GM19438 (cell line): ENCODE data around the gene CLPTM1L.
"Not testable (repeated sequence)": the region's sequence is repeated elsewhere in the genome, so short reads cannot be mapped to it uniquely, and the experiment has no call there.

Experiments used
- ATAC-seq: cut with Tn5 transposase; IDR thresholded peaks from one replicate; pipeline ENCODE4 v1.9.1; 2021; ENCODE audit warnings: low read depth; ENCODE audit not compliant: unreplicated experiment

CLPTM1L gene

DNA sequence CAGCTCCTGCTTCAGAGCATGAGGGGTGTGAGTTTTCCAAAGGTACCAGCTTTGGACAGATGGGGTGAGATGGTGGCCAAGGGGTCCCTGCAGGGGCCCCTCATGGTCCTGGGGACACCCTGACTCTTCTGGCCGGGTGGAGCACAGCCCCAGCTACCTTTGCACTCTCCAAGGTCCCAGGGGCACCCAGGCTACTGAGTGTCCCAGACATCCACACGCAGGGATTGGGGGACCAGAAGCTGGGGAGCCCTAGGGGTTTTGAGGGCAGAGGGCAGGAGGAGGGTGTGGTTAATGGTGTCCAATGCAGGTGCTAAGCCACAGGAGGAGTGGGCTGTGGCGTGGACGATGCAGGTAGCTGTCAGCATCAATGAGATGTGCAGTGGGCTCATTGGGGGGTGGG lies 16.0 kb upstream of the CLPTM1L start:
- ATAC-seq = no peak

DNA sequence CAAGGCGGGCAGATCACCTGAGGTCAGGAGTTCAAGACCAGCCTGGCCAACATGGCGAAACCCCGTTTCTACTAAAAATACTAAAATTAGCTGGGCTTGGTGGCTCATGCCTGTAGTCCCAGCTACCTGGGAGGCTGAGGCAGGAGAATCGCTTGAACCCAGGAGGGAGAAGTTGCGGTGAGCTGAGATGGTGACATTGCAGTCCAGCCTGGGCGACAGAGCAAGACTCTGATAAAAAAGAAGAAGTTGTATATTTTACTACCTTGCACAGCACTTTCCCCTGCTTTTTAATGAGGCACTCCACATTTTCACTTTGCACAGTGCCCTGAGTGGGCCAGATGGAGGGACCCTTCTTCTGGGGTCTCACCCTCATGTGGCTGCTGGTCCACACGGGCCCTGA lies 15.5 kb upstream of the CLPTM1L start:
- not testable (repeated sequence) for ATAC-seq

DNA sequence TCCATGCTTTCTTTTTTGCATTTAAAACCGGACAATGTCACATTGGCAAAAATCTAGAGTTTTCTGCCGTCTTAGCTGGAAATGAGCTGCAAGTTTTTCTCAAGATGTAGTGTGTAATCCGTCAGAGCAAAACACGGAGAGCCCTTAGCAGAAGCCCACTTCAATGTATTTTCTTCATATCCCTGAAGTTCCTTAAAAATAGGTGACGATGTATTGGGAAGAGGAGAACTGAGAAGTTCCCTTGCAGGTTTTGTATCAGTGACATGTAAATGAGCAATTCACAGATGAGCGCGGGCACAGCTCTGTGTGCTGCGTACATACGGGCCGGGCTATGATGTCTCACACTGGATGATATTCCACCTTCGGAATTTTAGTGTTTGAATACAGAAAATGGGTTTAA lies 14.8 kb upstream of the CLPTM1L start:
- no peak for ATAC-seq

DNA sequence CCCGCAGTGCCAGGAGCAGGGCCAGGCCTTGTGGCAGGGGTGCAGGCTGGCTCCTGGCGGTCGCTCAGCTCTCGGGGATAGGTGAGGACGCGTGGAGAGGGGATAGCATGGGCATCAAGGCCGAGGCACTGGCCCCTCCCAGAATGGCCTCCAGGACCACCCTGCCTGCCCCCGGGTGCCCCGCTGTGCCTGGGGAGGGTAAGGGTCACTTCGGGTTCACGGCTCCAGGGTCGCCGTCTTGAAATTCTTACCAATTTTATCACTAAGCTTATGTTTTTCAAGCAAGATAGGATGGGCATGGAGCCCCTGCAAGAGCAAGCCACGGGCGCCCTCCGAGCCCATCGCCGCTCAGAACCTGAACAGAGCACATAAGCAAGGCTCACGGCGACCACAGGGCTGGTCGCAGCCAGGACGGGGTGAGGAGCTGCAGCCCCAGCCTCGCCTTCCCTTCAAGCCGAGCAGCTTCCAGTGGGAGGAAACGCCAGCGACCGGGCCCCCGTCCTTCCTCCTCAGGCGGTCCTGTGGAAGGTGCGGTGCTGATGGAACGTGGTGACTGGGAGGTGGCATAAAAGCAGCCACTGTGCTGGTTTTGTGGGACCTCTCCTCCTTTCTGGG lies 14.2 kb upstream of the CLPTM1L start:
- no peak for ATAC-seq

DNA sequence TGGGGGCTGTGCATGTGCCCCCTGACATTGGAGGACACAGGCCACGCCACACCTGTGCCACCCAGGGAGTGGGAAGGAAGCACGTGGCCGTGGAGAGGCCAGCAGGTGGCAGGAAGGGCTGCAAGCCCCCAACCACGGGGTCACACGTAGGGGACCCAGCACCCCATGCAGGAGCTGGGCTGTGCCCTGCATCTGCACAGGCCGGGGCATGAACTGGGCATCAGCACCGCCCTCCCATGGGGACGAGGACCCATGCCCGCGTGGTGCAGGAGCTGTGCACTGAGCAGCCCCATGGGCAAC lies 13.8 kb upstream of the CLPTM1L start:
- ATAC-seq = no peak

DNA sequence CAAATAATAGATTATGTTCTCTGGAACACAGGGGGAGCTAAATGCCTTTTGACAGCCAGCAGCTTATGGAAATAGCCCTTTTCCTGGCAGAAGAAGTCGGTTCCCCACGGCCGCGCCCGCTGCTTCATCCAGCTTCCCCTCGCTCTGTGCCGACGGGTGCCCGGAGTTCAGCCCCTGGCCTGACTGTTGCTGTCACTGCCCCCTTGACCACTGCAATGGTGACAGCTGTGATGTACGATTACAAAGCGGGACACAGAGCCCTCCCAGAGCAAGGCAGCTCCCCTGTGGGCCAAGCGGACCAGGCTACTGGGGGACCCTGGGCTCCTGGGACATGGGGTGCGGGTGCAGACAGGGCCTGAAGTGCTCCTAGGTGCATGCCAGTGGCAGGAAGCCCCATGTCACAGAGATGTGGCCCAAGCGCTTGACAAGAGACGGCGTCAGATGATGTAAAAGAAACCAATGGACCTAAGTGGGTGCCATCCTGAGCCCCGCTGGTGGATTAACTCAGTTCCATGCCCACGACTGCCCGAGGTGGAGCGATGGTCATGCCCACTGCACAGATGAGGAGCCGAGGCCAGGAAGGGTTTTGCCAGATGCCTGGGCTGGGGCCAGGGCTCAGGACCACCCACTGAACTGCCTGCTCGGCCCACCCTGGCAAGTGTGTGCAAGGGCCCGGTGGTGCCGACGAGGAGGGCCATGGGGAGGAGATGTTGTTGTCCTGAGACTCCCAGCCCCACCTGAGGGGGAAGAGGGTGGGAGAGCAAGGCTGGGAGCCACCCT lies 13.2 kb upstream of the CLPTM1L start:
- ATAC-seq = no peak

DNA sequence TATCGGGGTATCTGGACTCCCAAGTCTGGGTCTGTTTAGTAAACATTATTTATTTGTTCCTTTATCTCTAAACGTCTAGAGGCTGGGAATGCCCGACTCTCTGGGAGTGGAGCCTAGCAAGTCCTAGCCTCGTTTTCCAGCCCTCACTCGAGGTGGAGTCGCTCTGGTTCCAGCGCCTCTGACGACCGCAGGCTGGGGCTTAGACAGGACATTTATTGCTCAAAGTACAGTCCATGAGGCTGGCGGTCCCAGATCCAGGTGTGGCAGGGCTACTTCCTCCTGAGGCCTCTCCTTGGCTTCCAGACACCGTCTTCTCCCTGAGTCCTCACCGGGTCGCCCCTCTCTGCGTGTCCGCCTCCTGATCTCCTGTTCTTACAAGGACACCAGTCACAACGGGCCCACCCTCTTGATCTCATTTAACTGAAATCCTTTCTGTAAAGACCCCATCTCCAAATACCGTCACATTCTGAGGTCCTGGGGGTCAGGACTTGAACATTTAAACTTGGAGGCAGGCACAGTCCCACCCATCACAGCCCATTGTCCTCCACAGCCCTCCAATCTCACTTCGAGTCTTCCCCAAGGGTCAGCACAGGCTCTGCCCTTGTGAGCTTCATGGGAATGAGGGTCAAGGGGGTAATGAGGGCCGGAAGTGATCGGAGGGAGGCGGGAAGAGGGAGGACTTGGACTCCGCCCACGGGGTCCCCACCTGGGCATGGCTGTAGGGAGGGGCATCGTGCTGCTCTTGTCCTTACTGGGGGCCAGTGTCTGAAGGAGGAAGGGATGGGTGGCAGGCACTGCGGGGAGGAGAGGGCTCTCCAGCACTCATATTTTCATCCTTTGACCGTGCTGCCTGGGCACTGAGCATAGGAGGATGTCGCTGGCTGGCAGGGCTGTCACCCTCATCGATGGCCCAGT lies 12.2 kb upstream of the CLPTM1L start:
- no peak for ATAC-seq

DNA sequence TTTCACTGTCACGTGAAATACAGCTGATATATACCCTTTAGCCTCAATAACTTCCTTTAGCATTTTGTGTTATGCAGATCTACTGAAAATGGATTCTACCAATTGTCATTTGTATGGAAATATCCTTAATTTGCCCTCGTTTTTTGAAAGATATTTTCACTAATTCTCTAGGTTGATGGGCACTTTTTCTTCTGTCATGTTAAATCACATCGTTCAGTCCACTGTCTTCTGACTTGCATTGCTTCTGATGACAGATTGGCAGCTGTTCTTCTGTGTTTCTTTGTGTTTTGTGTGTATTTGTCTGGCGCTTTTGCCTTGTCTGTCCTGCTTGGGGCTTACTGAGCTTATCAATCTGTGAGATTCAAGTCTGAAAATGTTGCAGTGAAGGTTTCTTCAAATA lies 9.7 kb upstream of the CLPTM1L start:
- ATAC-seq = no peak

DNA sequence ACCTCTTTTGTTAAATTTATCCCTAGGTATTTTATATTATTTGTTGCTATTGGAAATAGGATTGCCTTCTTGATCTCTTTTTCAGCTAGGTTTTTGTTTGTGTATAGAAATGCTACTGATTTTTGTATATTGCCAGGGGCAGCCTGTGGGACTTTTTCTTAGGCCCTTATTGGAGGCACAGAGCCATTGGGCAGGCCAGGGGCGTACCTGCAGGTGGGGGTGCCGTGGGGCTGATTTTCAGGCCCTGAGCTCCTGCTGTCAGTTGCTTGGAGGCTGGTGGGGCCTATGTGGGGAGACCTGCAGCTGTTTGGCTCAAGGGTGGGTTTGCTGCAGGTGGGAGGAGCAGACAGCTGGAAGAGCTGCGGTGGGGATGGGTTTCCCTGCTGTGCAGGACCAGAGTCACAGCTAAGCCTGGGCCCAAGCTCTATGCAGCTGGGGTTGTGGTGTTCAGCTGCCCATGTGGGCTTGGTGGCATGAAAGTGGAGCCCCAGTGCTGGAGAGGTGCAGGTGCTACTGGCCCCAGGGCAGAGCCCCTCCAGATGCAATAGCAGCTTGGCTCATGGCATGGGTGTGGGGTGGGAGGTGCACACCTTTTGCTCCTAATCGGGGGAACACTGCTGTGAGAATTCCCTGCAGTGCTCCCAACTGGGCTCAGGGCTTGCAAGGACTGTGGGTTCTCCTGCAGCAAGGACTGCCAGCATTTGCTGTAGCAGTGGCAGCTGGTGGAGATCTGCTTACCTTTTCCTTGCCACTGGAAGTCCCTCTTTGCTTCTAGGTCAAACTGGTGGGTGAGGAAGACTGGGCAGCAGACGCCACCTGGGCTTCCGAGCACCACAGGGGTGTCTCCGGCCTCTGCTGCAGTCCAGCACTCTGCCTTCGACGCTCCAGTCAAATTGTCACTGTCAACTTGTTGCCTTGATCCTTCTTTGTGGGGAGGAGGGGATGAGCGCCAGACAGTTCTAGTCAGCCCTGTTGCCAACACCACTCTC lies 7.6 kb upstream of the CLPTM1L start:
- no peak for ATAC-seq

DNA sequence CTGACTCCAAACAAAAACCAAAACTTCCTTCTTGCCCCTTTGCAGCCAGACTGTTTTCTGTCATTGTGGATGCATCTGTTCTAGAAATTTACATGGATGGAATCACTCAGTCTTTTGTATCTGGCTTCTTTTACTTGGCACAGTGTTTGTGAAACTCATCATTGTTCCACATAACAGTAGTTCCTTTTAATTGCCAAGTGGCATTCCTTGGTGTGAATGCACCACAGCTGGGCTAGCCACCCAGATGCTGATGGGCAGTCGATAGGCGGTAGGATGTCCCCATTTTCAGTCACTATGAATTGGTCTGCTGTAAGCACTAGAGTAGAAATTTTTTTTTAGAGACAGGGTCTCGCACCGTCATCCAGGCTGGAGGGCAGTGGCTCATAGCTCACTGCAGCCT lies 6.3 kb upstream of the CLPTM1L start:
- ATAC-seq = no peak

DNA sequence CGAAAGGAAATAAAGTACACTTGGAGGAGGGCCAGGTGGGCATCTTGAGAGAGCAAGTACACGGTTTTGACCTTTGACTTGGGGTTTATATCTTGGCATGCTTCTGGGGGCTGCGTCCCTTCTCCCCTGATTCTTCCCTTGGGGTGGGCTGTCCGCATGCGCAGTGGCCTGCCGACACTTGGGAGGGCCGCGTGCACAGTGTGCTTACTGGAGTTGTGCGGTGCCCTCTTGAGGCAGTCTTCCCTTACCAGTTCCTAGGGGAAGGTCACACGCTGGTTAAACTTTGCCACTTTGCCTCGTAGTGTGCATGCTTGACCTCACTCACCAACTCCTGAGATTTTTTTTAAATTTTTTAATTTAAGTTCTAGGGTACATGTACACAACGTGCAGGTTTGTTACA lies 4.3 kb upstream of the CLPTM1L start:
- no peak for ATAC-seq

DNA sequence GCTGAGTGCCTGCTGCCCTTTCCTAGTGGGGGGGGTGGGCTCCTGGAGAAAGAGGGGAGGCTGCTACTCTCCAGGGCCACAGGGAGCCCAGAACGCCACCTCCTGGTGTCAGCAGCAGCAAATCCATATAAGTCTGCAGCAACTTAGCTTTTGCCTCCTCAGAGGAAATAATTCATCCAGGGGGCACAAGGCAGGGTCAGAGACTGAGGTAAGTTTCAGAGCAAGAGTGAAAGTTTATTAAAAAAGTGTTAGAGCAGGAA lies 4.0 kb upstream of the CLPTM1L start:
- no peak for ATAC-seq

DNA sequence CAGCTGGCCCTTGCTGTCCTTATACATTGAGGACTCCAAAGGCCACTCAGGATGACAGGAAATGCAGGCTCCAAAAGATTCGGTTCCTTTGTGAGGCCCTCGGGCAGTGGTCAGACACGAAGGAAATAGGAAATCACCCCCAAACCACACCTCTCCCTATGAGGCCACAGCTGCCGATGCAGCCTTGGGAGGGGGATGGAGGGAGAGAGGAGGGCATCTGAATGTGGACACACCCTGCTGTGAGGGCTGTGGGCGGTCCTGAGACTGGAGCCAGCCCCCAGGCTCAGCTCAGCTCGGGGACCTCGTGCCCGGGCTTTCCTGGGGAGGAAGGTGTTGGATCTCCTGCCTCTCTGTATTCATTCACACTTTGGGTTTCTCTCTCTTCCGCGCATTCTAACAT lies 2.7 kb upstream of the CLPTM1L start:
- no peak for ATAC-seq

DNA sequence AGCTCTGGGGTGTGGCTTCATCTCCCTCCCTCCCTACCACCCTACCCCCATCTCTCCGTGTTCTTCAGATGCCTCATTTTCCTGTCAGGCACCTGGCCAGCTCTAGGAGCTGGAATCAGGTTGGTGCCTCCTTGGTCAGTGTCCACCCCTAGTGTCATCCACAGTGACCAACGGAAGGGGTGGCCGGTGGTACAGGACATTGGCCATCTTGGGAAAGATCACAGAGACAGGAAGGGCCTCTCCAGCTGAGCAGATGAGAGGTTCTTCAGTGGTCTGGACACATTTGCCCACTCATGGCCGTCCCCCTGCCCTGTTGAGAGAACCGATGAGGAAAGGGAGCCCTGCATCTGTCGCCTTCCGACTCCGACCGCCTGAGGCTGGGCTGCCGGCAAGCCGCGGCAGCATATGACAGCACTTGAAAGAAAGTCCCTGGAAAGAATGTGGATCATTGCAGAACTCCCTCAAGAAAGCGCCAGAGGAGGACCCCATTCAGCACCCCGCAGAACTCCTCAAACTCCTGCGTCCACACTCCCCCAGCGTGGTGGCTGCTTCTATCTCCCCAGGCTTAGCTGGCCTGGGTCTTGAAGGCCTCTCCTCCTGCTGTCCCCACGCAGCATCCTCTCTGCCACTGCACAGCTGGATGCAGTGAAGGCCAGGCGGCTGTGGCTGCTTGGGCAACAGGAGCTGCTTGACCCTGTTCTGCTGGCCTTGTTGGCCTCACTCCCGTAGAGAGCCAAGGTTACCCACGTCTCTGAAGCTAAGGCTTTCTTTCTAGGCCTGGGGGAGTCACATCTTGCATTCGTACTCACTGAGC lies 1.9 kb upstream of the CLPTM1L start:
- ATAC-seq = no peak

DNA sequence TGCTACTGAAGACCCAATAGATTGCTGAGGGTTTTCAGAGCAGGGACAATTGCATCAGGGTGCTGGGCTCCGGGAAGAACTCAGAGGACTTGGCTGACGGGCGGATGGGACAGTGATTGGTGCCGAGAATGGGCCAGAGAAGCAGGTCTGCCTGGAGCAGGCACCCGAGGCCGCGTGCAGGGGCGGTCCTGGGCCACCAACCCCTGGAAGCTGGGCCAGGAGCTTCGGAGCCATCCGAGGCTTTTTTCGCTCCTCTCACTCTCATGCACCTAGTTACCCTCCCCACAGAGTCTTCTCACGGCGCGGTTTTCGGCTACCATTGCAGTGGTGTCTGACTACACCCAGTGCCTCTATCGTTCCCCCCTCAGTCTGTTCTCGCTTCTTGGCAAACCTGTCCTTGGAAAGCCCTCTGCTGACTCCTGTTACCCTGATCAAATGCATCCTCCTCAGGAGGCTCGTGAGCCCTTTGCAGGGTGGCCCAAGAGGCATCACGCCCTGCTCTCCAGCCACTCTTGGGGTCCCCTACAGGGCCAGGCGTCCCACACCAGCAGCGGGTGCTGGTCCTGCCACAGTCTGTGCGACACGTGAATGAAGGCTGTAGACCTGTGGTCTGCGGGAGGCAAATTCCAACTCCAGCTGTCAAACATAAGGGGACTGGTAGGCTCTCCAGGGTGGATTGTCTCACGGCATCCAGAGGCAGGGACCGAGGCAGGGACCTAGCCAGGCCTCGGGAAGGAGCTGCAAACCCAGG lies 1.2 kb upstream of the CLPTM1L start:
- no peak for ATAC-seq

DNA sequence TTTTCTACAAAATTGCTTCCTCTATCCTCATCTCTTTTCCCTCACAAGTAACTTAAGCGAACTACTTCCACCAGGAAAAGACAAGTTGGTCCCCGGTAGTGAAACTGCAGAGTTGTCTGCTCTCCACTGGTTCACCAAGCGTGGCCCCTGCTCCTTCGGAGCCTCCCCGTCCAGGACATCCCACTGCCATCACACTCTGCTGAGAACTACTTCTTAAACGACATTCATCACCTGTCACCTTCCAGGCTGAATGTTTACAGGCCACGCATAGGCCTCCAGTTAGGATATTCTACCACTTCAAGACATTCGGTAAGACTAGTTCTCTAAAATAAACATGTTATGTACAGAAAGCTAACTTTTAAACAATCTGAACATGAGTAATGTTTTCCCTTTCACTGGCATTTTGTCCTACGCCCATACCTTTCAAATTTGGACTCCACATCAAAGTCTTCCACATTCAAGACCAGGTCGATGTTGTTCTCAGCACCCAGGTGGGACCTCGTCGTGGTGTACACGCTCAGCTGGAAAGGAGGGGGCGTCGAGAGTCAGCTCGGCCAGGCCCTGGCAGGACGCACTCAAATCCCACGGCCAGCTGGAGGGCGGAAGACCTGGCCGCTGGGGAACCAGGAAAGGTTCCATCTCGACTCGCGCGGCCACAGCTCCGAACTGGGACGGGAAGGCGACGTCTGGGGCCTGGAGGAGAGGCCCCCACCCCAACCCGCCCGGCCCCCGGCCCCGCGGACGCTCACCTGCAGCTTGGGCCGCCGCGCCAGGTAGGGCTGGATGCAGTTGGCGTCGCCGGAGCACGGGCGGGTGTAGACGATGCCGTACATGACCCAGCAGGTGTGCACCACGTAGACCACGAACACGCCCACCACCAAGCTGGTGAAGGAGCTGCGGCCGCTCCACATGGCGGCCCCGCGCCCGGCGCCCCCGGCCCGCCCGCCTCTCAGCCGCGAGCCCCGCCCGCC lies 683 bp downstream of the CLPTM1L start:
- no peak for ATAC-seq

DNA sequence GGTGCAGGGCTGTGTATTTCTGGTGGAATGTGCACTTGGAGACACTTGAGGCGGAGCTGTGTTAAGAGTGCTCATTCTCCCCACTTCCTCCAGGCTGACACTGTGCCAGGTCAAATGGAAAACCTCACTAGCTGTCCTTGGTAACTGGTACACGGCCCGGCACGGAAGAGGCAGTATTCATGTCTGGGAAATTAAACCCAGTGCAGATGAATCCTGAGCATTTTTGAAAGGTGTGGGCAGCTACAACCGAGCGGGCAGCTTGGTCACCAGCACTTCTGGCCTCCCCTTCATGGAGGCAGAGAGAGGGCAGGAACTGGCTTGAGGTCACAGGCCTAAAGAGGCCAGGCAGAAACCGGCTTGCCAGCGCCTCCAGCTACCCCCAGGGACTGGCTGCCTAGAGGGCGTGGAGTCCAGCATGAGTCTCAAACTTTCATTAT lies 1.6 kb downstream of the CLPTM1L start:
- no peak for ATAC-seq

DNA sequence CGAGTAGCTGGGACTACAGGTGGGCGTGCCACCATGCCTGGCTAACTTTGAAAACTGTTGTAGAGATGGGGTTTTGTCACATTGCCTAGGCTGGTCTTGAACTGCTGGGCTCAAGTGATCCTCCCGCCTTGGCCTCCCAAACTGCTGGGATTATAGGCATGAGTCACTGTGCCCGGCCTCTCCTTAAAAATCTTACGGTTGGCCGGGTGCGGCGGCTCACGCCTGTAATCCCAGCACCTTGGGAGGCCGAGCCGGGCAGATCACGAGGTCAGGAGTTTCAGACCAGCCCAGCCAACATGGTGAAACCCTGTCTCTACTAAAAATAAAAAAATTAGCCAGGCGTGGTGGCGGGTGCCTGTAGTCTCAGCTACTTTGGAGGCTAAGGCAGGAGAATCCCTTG lies 2.2 kb downstream of the CLPTM1L start:
- not testable (repeated sequence) for ATAC-seq
